GM23248 (cell line): ENCODE measurements around the gene MRPL36. TPM values are rescaled to one million over a fixed set of nuclear protein-coding genes. Genes with fewer than 3 reads are reported as not detected.
"Not testable (repeated sequence)": the region's sequence is repeated elsewhere in the genome, so short reads cannot be mapped to it uniquely, and the experiment has no call there.

Experiments
- DNase-seq: peaks from one replicate; pipeline ENCODE4 v3.0.0-alpha.2; 2015
- H2AFZ ChIP-seq: fragments of 200-600 bp; sonication (generic); 2 replicates; pipeline ENCODE4 v1.6.1; 2016; ENCODE audit warnings: antibody characterized with exemption
- H3F3A ChIP-seq: fragments of 200-600 bp; sonication (generic); 2 replicates; pipeline ENCODE4 v1.6.1; 2016; ENCODE audit warnings: mild to moderate bottlenecking, antibody characterized with exemption, mixed run types; ENCODE audit not compliant: insufficient read depth
- H3K27ac ChIP-seq: fragments of 200-600 bp; sonication (generic); 2 replicates; pipeline ENCODE4 v1.5.1; 2016; ENCODE audit warnings: mild to moderate bottlenecking
- H3K27me3 ChIP-seq: fragments of 200-600 bp; sonication (generic); replicated peaks from 2 replicates; pipeline ENCODE4 v1.6.1; 2016; ENCODE audit warnings: mild to moderate bottlenecking; ENCODE audit not compliant: insufficient read depth
- H3K36me3 ChIP-seq: fragments of 200-600 bp; sonication (generic); 2 replicates; pipeline ENCODE4 v1.6.1; 2016; ENCODE audit warnings: low read depth, mild to moderate bottlenecking
- H3K4me1 ChIP-seq: fragments of 200-600 bp; sonication (generic); 2 replicates; pipeline ENCODE4 v1.6.1; 2016; ENCODE audit warnings: mild to moderate bottlenecking; ENCODE audit not compliant: insufficient read depth
- H3K4me2 ChIP-seq: fragments of 200-600 bp; sonication (generic); one replicate; pipeline ENCODE4 v1.6.1; 2016; ENCODE audit warnings: mild to moderate bottlenecking; ENCODE audit not compliant: unreplicated experiment
- H3K4me3 ChIP-seq: fragments of 200-600 bp; sonication (generic); 2 replicates; pipeline ENCODE4 v1.5.1; 2016; ENCODE audit warnings: mild to moderate bottlenecking
- H3K79me2 ChIP-seq: fragments of 200-600 bp; sonication (generic); 2 replicates; pipeline ENCODE4 v1.6.1; 2016; ENCODE audit warnings: mild to moderate bottlenecking; ENCODE audit not compliant: insufficient read depth
- H3K9ac ChIP-seq: fragments of 200-600 bp; sonication (generic); 2 replicates; pipeline ENCODE4 v1.6.1; 2016; ENCODE audit warnings: mild to moderate bottlenecking
- H3K9me2 ChIP-seq: fragments of 200-600 bp; sonication (generic); 2 replicates; pipeline ENCODE4 v1.6.1; 2016; ENCODE audit warnings: mixed run types, mild to moderate bottlenecking, moderate library complexity; ENCODE audit not compliant: insufficient read depth
- H3K9me3 ChIP-seq: fragments of 200-600 bp; sonication (generic); one replicate; pipeline ENCODE4 v1.6.1; 2017; ENCODE audit warnings: low read depth
- H4K20me1 ChIP-seq: fragments of 200-600 bp; sonication (generic); 2 replicates; pipeline ENCODE4 v1.6.0; 2016; ENCODE audit not compliant: insufficient read depth
- EZH2 ChIP-seq: fragments of 200-600 bp; sonication (generic); IDR thresholded peaks from 2 replicates; pipeline ENCODE4 v1.6.1; 2018; ENCODE audit warnings: antibody characterized with exemption, mild to moderate bottlenecking; ENCODE audit not compliant: insufficient read depth, poor library complexity, severe bottlenecking
- EZH2phosphoT487 ChIP-seq: fragments of 200-600 bp; sonication (generic); IDR thresholded peaks from 2 replicates; pipeline ENCODE4 v1.6.1; 2018; ENCODE audit warnings: antibody characterized with exemption, moderate library complexity, mild to moderate bottlenecking, low read depth; ENCODE audit not compliant: insufficient read depth
- WGBS, 2 experiments: methylation state at CpG; one replicate each; pipeline ENCODE4 v1.1.6; 2015 to 2017; ENCODE audit warnings: low lambda C conversion rate in 2 of 2, low coverage in 1 of 2; ENCODE audit errors: missing lambda C conversion rate in 2 of 2; 5-methylcytosine and 5-hydroxymethylcytosine counted together
- in situ Hi-C: fragments of 300-500 bp; cut with MboI; formaldehyde crosslinking; loops from 2 replicates; pipeline ENCODE4 v1.15.0; 2020
- polyA plus RNA-seq: library from polyadenylated mRNA; unstranded; fragments of >200 nt; fragmentation: Nextera tagmentation; extraction: Ambion mirVana; gene quantifications from 2 replicates; pipeline ENCODE4 v1.2.1, GENCODE V29; 2016
- total RNA-seq: library from RNA; depleted of rRNA; stranded (reverse); fragments of >200 nt; shearing (Covaris generic); gene quantifications from 2 replicates; pipeline ENCODE4 v1.2.3, GENCODE V29; 2014

The MRPL36 gene
- total and polyA plus RNA-seq, 2 experiments from 2014 or later = 30.9 to 140 TPM

GRCh38 chr5:1799110-1799601, 481 bp downstream of the MRPL36 start:
- 1 to 5% methylated on average over 9 to 24 of the region's 35 CpGs for WGBS, 2 experiments
- Histone ChIP-seq H3K79me2 (peaks cover 61% of the 10 kb centered on the region), H3K27me3 (no peaks in the 10 kb centered on the region), H3K9me3 (no peaks in the 10 kb centered on the region), H3K36me3 (peaks cover 6% of the 10 kb centered on the region), H3K27ac (peak overlapping the region; percentile 40), H3K4me1 (peaks cover 21% of the 10 kb centered on the region), H2AFZ (0 out of 2 replicates have a peak overlapping the region, but pooled peaks have one; percentile 23), H3K4me3 (peak overlapping the region; percentile 90), H4K20me1 (no peaks in the 10 kb centered on the region), H3K9ac (peak overlapping the region; percentile 82), H3K4me2 (peak overlapping the region; percentile 82), H3F3A (peaks cover 20% of the 10 kb centered on the region), H3K9me2 (no peaks in the 10 kb centered on the region)
- TF ChIP-seq EZH2 = no peak
- TF ChIP-seq EZH2phosphoT487 = no peak
- peak; percentile 56 for DNase-seq
- in situ Hi-C loops = no loop called here

- DNase-seq, H3K36me3 ChIP-seq, H2AFZ ChIP-seq, in situ Hi-C loops, H4K20me1 ChIP-seq, H3K9me3 ChIP-seq, H3K27me3 ChIP-seq, H3K9me2 ChIP-seq: not testable (repeated sequence)
- Histone ChIP-seq H3F3A (peaks cover 26% of the 10 kb centered on the region), H3K4me3 (peak overlapping the region; percentile 90), H3K27ac (peak overlapping the region; percentile 40; the same call in 1 of the 2 replicates), H3K4me2 (peak overlapping the region; percentile 82), H3K4me1 (peaks cover 27% of the 10 kb centered on the region), H3K79me2 (peaks cover 56% of the 10 kb centered on the region), H3K9ac (peak overlapping the region; percentile 82)
- WGBS, 2 experiments = 88 to 90% methylated on average over 12 to 16 of the region's 16 CpGs
Measured at GRCh38 chr5:1798589-1798988, 1.0 kb downstream of the MRPL36 start.

- Histone ChIP-seq H3K9me3 (no peaks in the 10 kb centered on the region), H4K20me1 (no peaks in the 10 kb centered on the region), H3K9ac (no peak overlapping the region), H3K4me1 (peaks cover 34% of the 10 kb centered on the region), H3K27ac (no peak overlapping the region), H3K79me2 (peaks cover 48% of the 10 kb centered on the region), H3K4me3 (no peak overlapping the region), H2AFZ (no peak overlapping the region), H3K27me3 (no peaks in the 10 kb centered on the region), H3K36me3 (peaks cover 6% of the 10 kb centered on the region), H3K9me2 (no peaks in the 10 kb centered on the region), H3K4me2 (no peak overlapping the region), H3F3A (peaks cover 33% of the 10 kb centered on the region)
- in situ Hi-C loops = no loop called here
- no peak for TF ChIP-seq EZH2
- no peak for TF ChIP-seq EZH2phosphoT487
- no peak for DNase-seq
- 86 to 89% methylated on average over 11 of the region's 11 CpGs for WGBS, 2 experiments
Measured at GRCh38 chr5:1797855-1798254, 1.8 kb downstream of the MRPL36 start.

- no peak for DNase-seq
- no peaks in the 10 kb centered on the region for H3K27me3 ChIP-seq
- peaks cover 42% of the 10 kb centered on the region for H3K79me2 ChIP-seq
- no peak overlapping the region for H3K27ac ChIP-seq
- peaks cover 37% of the 10 kb centered on the region for H3K4me1 ChIP-seq
- no peak overlapping the region for H3K9ac ChIP-seq
- 91 to 92% methylated on average over 18 of the region's 18 CpGs for WGBS, 2 experiments
- H4K20me1 ChIP-seq = no peaks in the 10 kb centered on the region
- no peak overlapping the region for H3K4me2 ChIP-seq
- TF ChIP-seq EZH2 = no peak
- TF ChIP-seq EZH2phosphoT487 = no peak
- in situ Hi-C loops = no loop called here
- no peaks in the 10 kb centered on the region for H3K9me2 ChIP-seq
- peaks cover 38% of the 10 kb centered on the region for H3F3A ChIP-seq
- H3K36me3 ChIP-seq = peaks cover 6% of the 10 kb centered on the region
- no peak overlapping the region for H3K4me3 ChIP-seq
- no peaks in the 10 kb centered on the region for H3K9me3 ChIP-seq
- no peak overlapping the region for H2AFZ ChIP-seq
Measured at GRCh38 chr5:1797103-1797800, 2.4 kb downstream of the MRPL36 start.
